SK-N-SH (cell line): ENCODE results near the gene ARL4D.

Experiments used
- CTCF ChIP-seq: fragments of 200-600 bp; sonication (generic); IDR thresholded peaks from 2 replicates; pipeline ENCODE4 v1.6.1; 2017; ENCODE audit warnings: antibody characterized with exemption, mild to moderate bottlenecking, moderate library complexity
- ELF1 ChIP-seq: IDR thresholded peaks from 2 replicates; pipeline ENCODE4 v1.4.0; 2012
- EP300 ChIP-seq, 2 experiments: IDR thresholded peaks; 2 replicates each; pipeline versions ENCODE4 v1.4.0 to v1.6.1; 2012; ENCODE audit warnings: borderline replicate concordance in 1 of 2, low read depth in 1 of 2, low read length in 1 of 2
- JUND ChIP-seq: IDR thresholded peaks from 2 replicates; pipeline ENCODE4 v1.4.0; 2012
- MAX ChIP-seq: IDR thresholded peaks from 2 replicates; pipeline ENCODE4 v1.4.0; 2012; ENCODE audit warnings: low read depth
- RAD21 ChIP-seq: IDR thresholded peaks from 2 replicates; pipeline ENCODE4 v1.6.1; 2012; ENCODE audit warnings: mild to moderate bottlenecking, low read length
- RFX5 ChIP-seq: IDR thresholded peaks from 2 replicates; pipeline ENCODE4 v1.6.1; 2012; ENCODE audit warnings: mild to moderate bottlenecking, improper control_type of control experiment, low read length
- SIN3A ChIP-seq: IDR thresholded peaks from 2 replicates; pipeline ENCODE4 v1.6.1; 2012; ENCODE audit warnings: low read depth, mild to moderate bottlenecking, low read length, moderate library complexity, borderline replicate concordance
- SMC3 ChIP-seq: IDR thresholded peaks from 2 replicates; pipeline ENCODE4 v1.6.1; 2012; ENCODE audit warnings: low read depth, low read length, improper control_type of control experiment
- TEAD4 ChIP-seq: IDR thresholded peaks from 2 replicates; pipeline ENCODE4 v1.4.0; 2012; ENCODE audit warnings: mild to moderate bottlenecking, borderline replicate concordance; ENCODE audit not compliant: insufficient read depth
- YY1 ChIP-seq: IDR thresholded peaks from 2 replicates; pipeline ENCODE4 v1.4.0; 2012; ENCODE audit warnings: low read depth, mild to moderate bottlenecking
- TF ChIP-seq, protein P1 (sequence below): fragments of 150-350 bp; IDR thresholded peaks from 2 replicates; pipeline ENCODE4 v1.6.1; 2017; ENCODE audit warnings: antibody characterized with exemption, low read length, low read depth, borderline replicate concordance
- TF ChIP-seq, protein P2 (sequence below): fragments of 150-350 bp; IDR thresholded peaks from 2 replicates; pipeline ENCODE4 v1.6.1; 2016; ENCODE audit warnings: mild to moderate bottlenecking, low read depth, low read length

DNA sequence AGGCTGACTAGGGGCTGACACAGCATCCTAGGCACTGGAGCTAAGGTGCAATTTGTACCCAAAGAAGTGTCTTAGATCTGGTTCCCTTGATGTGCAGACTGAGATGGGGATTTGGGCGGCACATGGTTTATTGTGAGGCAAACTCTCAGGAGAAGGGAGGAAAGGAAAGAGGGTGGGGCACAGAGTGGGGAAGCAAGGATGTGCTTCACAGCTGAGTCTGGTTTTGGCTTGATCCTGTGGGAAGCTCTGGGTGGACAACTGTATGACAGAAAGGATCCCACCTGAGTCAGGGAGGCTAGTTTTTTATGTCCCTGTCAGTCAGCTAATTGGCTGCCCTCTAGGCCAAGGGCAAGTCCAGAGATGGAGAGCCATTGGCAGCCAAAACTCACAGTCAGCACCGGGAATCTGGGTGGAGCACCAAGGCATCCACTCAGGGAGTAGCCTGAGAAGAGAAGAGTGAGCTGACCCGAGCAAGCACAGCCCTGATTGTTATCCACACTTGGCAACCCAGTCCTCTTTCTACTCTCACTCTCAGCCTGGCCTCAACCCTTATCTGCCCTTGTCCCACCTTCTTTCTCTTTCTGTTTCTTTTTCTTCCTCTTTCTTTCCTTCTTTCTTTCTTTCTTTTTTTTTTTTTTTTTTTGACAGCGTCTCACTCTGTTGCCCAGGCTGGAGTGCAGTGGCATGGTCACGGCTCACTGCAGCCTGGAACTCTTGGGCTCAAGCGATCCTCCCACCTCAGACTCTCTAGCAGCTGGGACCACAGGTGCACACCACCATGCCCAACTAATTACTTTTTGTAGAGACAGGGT lies 12.0 kb downstream of the ARL4D start:
- TF ChIP-seq CTCF = no peak
- no peak for TF ChIP-seq EP300 (IDR thresholded peaks at IDR 0.05; ENCODE audit: borderline replicate concordance in 1 of 2, low read depth in 1 of 2, low read length in 1 of 2)
- TF ChIP-seq JUND = no peak
- TF ChIP-seq RFX5 = no peak
- TF ChIP-seq SMC3 = no peak
- no peak for TF ChIP-seq SIN3A
- TF ChIP-seq MAX = no peak
- TF ChIP-seq YY1 = no peak
- TF ChIP-seq, protein P1, sequence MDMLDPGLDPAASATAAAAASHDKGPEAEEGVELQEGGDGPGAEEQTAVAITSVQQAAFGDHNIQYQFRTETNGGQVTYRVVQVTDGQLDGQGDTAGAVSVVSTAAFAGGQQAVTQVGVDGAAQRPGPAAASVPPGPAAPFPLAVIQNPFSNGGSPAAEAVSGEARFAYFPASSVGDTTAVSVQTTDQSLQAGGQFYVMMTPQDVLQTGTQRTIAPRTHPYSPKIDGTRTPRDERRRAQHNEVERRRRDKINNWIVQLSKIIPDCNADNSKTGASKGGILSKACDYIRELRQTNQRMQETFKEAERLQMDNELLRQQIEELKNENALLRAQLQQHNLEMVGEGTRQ = no peak
- TF ChIP-seq, protein P2, sequence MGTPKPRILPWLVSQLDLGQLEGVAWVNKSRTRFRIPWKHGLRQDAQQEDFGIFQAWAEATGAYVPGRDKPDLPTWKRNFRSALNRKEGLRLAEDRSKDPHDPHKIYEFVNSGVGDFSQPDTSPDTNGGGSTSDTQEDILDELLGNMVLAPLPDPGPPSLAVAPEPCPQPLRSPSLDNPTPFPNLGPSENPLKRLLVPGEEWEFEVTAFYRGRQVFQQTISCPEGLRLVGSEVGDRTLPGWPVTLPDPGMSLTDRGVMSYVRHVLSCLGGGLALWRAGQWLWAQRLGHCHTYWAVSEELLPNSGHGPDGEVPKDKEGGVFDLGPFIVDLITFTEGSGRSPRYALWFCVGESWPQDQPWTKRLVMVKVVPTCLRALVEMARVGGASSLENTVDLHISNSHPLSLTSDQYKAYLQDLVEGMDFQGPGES = no peak
- TF ChIP-seq TEAD4 = no peak
- TF ChIP-seq RAD21 = no peak
- TF ChIP-seq ELF1 = no peak
